ENCODE data around the gene C6orf52. TPM values are rescaled to one million over a fixed set of nuclear protein-coding genes. Genes with fewer than 3 reads are reported as not detected.

C6orf52 gene
- total and polyA plus RNA-seq, 9 of the 15 experiments (the other 6 are each of a cell fraction or from before 2014, with no cell fraction given), result 6.7 to 37.0 (median 11.1) TPM

DNA sequence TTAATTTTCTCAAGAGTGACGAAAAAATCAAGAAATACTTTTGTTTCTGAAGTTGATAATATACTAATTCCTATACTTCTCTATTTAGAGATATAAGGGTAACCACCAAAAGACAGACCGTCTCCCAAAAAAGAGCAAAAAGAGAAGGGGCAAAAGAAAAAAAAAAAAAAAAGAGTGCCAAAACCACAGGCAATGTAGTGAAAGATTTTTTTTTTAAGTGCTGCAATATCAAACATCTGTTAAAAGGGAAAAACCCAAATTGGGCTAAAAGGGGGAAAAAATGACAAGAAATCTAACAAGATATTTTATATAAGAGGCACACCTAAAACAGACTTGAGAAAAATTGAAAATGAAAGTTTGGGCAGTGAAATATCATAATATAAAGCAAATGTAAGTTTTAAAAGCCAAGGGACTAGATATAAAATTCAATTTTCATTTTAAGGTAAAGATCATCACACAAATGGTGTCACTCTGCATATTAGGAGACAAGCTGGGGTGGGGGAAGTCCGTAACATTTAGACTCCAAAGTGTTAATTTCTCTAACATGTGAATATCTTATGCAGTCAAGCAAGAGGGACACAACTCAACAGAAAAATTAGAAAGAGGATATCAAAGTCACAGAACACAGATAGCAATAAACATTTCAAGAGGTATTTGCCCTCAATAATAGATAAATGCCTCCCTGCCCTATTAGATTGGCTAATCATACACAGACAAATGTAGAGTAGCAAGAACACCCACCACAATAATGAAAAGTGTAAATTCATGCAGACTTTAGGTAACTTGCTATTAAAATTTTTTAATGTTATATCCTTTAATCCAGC lies 9.1 kb downstream of the C6orf52 start (continued):
- TF ChIP-seq, protein P1, sequence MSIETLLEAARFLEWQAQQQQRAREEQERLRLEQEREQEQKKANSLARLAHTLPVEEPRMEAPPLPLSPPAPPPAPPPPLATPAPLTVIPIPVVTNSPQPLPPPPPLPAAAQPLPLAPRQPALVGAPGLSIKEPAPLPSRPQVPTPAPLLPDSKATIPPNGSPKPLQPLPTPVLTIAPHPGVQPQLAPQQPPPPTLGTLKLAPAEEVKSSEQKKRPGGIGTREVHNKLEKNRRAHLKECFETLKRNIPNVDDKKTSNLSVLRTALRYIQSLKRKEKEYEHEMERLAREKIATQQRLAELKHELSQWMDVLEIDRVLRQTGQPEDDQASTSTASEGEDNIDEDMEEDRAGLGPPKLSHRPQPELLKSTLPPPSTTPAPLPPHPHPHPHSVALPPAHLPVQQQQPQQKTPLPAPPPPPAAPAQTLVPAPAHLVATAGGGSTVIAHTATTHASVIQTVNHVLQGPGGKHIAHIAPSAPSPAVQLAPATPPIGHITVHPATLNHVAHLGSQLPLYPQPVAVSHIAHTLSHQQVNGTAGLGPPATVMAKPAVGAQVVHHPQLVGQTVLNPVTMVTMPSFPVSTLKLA (conservative IDR thresholded peaks at IDR 0.05), result no peak
- TF ChIP-seq FOXJ2 (tag; IDR thresholded peaks at IDR 0.05) (no peak), ZNF780A (CRISPR knock-in tag; IDR thresholded peaks at IDR 0.05) (no peak), ZNF12 (CRISPR knock-in tag; IDR thresholded peaks at IDR 0.05) (no peak), SMARCB1 (IDR thresholded peaks at IDR 0.05; ENCODE audit: insufficient read length, low read depth) (no peak), HNRNPUL1 (IDR thresholded peaks at IDR 0.05; ENCODE audit: low read length) (no peak), TAF1 (IDR thresholded peaks at IDR 0.05; ENCODE audit: control insufficient read depth, extremely low read depth, insufficient read depth, low read length, severe bottlenecking) (no peak)
- TF ChIP-seq, protein P2, sequence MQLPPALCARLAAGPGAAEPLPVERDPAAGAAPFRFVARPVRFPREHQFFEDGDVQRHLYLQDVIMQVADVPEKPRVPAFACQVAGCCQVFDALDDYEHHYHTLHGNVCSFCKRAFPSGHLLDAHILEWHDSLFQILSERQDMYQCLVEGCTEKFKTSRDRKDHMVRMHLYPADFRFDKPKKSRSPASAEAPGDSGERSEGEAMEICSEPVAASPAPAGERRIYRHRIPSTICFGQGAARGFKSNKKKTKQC (CRISPR knock-in tag; IDR thresholded peaks at IDR 0.05), result no peak
- TF ChIP-seq, protein P3, sequence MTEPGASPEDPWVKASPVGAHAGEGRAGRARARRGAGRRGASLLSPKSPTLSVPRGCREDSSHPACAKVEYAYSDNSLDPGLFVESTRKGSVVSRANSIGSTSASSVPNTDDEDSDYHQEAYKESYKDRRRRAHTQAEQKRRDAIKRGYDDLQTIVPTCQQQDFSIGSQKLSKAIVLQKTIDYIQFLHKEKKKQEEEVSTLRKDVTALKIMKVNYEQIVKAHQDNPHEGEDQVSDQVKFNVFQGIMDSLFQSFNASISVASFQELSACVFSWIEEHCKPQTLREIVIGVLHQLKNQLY (CRISPR knock-in tag; conservative IDR thresholded peaks at IDR 0.05), result no peak
